ENCODE measurements around the gene DYRK1A. TPM values are rescaled to one million over a fixed set of nuclear protein-coding genes. Genes with fewer than 3 reads are reported as not detected.

The DYRK1A gene
- polyA plus RNA-seq, 1 donor (not counting 4 experiments of a cell fraction or from before 2014, with no cell fraction given) = 25.3 TPM

DNA sequence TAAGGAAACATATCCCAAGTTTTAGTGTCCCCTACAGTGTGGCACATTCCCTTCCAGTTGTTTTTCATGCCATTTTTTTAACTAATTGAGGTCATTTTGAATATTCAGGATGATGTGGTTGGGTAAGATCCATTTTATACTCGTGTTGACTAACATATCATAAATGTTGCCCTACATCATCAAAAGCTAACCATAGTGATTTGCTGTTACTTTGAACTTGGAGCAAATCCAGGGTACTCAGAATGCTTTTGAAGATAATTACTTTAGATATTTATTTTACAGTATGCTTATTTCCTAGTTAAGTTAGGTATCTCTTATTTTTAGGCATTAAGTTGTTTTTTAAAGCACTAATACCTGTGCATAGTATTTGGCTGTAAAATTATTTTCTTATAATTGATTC is 57.8 kb downstream of the DYRK1A start:
- Histone ChIP-seq H3K4me2 (ENCODE audit: control insufficient read depth, extremely low read depth, insufficient read depth, low read depth, low read length) (no peak overlapping the region), H3K27ac (ENCODE audit: control insufficient read depth, insufficient read depth, low read length) (no peak overlapping the region), H2AFZ (ENCODE audit: control insufficient read depth, low read length) (no peak overlapping the region), H3K9me1 (ENCODE audit: control insufficient read depth, extremely low read depth, insufficient read depth, low read length) (no peaks in the 10 kb centered on the region), H3K79me2 (ENCODE audit: control insufficient read depth, insufficient read depth, low read length) (peaks cover 54% of the 10 kb centered on the region), H4K20me1 (ENCODE audit: control insufficient read depth, extremely low read depth, insufficient read depth, low read length) (no peaks in the 10 kb centered on the region), H3K9me3 (ENCODE audit: control insufficient read depth, low read depth, low read length) (no peaks in the 10 kb centered on the region), H3K36me3 (ENCODE audit: control insufficient read depth in 2 of 2, extremely low read depth in 1 of 2, insufficient read depth in 2 of 2, low read length in 2 of 2) (peaks cover 9 to 11% of the 10 kb centered on the region in 2 experiments), H3K4me3 (ENCODE audit: control insufficient read depth in 2 of 3, extremely low read depth in 1 of 3, insufficient read depth in 2 of 3, low read depth in 1 of 3, low read length in 3 of 3) (no peak overlapping the region), H3K9ac (ENCODE audit: control insufficient read depth, extremely low read depth, insufficient read depth, low read length) (no peak overlapping the region), H3K27me3 (ENCODE audit: control insufficient read depth, extremely low read depth, insufficient read depth, low read length) (no peaks in the 10 kb centered on the region), H3K4me1 (ENCODE audit: control insufficient read depth, extremely low read depth, insufficient read depth, low read length) (no peaks in the 10 kb centered on the region)
- no peak for FAIRE-seq
- no peak for TF ChIP-seq EZH2 (IDR thresholded peaks at IDR 0.05; ENCODE audit: low read length)
- TF ChIP-seq, protein P1, sequence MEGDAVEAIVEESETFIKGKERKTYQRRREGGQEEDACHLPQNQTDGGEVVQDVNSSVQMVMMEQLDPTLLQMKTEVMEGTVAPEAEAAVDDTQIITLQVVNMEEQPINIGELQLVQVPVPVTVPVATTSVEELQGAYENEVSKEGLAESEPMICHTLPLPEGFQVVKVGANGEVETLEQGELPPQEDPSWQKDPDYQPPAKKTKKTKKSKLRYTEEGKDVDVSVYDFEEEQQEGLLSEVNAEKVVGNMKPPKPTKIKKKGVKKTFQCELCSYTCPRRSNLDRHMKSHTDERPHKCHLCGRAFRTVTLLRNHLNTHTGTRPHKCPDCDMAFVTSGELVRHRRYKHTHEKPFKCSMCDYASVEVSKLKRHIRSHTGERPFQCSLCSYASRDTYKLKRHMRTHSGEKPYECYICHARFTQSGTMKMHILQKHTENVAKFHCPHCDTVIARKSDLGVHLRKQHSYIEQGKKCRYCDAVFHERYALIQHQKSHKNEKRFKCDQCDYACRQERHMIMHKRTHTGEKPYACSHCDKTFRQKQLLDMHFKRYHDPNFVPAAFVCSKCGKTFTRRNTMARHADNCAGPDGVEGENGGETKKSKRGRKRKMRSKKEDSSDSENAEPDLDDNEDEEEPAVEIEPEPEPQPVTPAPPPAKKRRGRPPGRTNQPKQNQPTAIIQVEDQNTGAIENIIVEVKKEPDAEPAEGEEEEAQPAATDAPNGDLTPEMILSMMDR (optimal IDR thresholded peaks at IDR 0.05 in 1 of 3, IDR thresholded peaks at IDR 0.05 in 1 of 3, conservative IDR thresholded peaks at IDR 0.05 in 1 of 3; ENCODE audit: extremely low read depth in 1 of 3, insufficient read depth in 2 of 3, low read length in 3 of 3) = no peak
- dilution Hi-C loops (cut with MboI; ENCODE audit: extremely low pct_ligation_motif_present, low sequenced_read_pairs) = no loop called here
- DNase-seq (ENCODE audit: low read depth, low spot score) = no peak

DNA sequence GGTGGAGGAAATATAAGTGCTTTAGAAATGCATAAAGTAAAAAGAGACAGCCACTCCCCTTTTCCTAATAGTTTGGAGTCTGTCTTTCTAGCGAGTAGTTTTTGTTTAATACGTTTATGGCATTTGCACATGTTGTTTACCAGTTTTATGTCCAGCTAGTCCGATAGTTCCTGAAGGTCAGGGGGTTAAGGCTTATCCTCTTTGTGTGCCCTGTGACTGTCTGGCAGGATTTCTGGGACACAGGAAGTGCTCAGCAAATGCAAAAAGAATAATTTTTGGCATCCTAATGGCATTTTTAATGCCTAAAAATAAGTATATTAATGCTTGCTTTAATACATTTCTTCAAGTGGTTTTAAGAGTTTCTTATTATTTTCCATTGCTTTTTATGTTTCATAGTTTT is 58.4 kb downstream of the DYRK1A start:
- Histone ChIP-seq H2AFZ (ENCODE audit: control insufficient read depth, low read length) (no peak overlapping the region), H3K9me1 (ENCODE audit: control insufficient read depth, extremely low read depth, insufficient read depth, low read length) (no peaks in the 10 kb centered on the region), H3K79me2 (ENCODE audit: control insufficient read depth, insufficient read depth, low read length) (peaks cover 51% of the 10 kb centered on the region), H3K27ac (ENCODE audit: control insufficient read depth, insufficient read depth, low read length) (no peak overlapping the region), H3K9ac (ENCODE audit: control insufficient read depth, extremely low read depth, insufficient read depth, low read length) (no peak overlapping the region), H3K9me3 (ENCODE audit: control insufficient read depth, low read depth, low read length) (no peaks in the 10 kb centered on the region), H3K27me3 (ENCODE audit: control insufficient read depth, extremely low read depth, insufficient read depth, low read length) (no peaks in the 10 kb centered on the region), H4K20me1 (ENCODE audit: control insufficient read depth, extremely low read depth, insufficient read depth, low read length) (no peaks in the 10 kb centered on the region), H3K4me2 (ENCODE audit: control insufficient read depth, extremely low read depth, insufficient read depth, low read depth, low read length) (no peak overlapping the region), H3K4me1 (ENCODE audit: control insufficient read depth, extremely low read depth, insufficient read depth, low read length) (peaks cover 6% of the 10 kb centered on the region), H3K4me3 (ENCODE audit: control insufficient read depth in 2 of 3, extremely low read depth in 1 of 3, insufficient read depth in 2 of 3, low read depth in 1 of 3, low read length in 3 of 3) (no peak overlapping the region), H3K36me3 (ENCODE audit: control insufficient read depth in 2 of 2, extremely low read depth in 1 of 2, insufficient read depth in 2 of 2, low read length in 2 of 2) (peaks cover 9 to 11% of the 10 kb centered on the region in 2 experiments)
- FAIRE-seq (no peak), DNase-seq (ENCODE audit: low read depth, low spot score) (no peak)
- TF ChIP-seq, protein P1 (optimal IDR thresholded peaks at IDR 0.05 in 1 of 3, IDR thresholded peaks at IDR 0.05 in 1 of 3, conservative IDR thresholded peaks at IDR 0.05 in 1 of 3; ENCODE audit: extremely low read depth in 1 of 3, insufficient read depth in 2 of 3, low read length in 3 of 3) = no peak
- TF ChIP-seq EZH2 (IDR thresholded peaks at IDR 0.05; ENCODE audit: low read length) = no peak
- dilution Hi-C loops (cut with MboI; ENCODE audit: extremely low pct_ligation_motif_present, low sequenced_read_pairs) = no loop called here
